GM19467 (cell line): ENCODE data around the gene GALNT5.

Source experiments
- ATAC-seq: cut with Tn5 transposase; IDR thresholded peaks from one replicate; pipeline ENCODE4 v1.9.1; 2021; ENCODE audit warnings: mild to moderate bottlenecking, moderate library complexity; ENCODE audit not compliant: unreplicated experiment

Gene GALNT5

DNA sequence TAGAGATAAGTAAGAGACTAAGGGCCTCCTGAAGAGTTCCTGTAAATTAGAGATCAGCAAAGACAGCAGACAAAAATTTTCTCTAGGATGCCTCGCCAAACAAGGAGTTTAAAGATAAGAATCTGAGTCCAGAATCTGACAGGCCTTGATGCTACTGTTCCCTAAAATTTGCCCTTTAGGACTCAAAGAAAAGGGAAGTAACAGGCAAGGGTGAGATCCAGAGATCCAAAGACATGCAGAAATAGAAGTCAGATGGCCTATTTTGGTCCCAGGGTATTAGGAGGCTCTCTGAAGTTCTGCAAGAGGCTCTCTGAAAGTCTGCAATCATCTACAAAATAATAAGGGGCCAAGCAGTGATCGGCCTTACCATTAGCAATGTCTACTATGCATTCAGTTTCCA is 33.0 kb downstream of the GALNT5 start:
- ATAC-seq, result no peak

DNA sequence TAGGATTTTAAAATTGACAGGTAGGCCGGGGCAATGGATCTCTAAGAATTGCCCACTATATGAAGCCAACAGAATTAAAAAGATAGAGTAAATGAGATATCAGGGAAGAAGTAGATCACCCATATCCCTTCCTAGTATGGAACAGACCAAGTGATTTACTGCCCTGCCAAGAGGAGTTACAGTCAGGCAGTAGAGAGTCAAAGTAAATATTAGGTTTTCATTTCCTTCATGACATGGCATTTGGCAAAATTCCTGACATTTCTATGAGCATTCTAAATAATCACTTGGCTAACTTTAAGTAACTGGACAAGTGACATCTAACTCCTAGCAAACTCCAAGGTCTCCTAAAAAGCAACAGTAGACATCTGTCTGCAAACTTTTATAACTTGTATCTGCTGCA is 33.5 kb downstream of the GALNT5 start:
- ATAC-seq, result no peak

DNA sequence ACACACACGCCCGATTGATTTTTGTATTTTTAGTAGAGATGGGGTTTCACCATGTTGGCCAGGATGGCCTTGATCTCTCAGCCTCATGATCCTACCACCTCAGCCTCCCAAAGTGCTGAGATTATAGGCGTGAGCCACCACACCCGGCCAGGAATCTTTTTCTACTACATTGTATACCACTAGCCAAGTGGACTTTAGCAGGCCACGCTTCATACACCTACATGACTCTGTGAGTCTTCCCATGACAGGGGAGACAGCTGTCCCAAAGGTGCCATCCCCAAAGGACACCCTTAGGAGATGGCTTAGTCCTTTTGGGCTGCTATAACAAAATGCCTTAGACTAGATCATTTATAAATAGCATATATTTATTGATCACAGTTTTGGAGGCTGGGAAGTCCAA is 35.3 kb downstream of the GALNT5 start:
- ATAC-seq, result no peak

DNA sequence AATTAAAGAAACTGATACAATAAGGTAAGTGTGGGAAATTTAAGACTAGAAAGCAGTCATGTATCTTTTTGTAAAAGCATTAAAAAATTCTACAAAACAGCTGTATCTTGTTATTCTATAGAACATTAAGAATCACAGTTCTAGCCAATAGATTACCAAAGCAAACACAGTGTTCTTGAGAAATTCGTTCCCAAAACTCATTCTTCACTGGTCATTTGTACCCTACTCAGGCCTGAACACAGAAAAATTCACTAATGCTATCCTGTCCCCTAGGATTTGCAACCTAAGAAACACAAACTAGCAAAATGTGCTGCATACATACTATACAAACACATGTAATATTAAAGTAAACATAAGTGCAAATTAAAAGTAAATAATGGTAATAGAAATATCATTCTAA is 39.0 kb downstream of the GALNT5 start:
- no peak for ATAC-seq

DNA sequence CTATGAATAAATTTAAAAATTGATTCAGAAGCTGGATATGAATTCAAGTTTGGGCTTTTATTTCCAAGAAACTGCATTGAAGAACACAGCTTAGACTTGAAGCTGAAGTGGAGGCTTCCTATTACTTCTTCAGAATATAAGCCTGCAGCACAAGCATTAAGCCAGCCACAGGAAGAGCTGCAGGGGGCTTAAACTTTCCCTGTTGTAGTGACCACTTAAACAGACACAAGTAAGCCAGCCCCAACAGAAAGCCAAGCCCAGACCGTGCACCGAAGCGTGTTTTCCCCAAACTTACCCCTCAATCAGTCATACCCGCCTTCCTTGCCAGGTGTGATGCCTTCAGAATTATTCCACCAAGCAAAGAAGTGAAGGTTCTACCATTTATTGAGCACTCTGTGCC is 39.5 kb downstream of the GALNT5 start:
- no peak for ATAC-seq

DNA sequence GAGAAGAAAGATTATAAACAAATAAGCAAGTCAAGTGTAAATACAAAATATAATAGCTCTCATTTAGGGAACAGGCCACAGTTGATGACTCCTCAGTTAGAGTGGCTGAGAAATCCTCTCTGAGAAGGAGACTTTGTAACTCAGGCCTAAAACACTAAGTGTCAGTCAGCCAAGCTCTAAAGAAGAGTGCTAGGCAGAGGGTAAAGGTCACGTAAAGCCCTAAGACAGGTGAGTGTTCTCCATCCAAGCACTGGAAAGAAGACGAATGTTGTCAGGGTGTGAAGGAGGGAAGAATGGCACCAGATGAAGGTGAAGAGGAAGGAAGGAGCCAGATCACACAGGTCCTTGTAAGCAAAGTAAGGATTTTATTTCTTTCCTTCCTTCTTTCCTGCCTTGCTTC is 43.8 kb downstream of the GALNT5 start:
- no peak for ATAC-seq

DNA sequence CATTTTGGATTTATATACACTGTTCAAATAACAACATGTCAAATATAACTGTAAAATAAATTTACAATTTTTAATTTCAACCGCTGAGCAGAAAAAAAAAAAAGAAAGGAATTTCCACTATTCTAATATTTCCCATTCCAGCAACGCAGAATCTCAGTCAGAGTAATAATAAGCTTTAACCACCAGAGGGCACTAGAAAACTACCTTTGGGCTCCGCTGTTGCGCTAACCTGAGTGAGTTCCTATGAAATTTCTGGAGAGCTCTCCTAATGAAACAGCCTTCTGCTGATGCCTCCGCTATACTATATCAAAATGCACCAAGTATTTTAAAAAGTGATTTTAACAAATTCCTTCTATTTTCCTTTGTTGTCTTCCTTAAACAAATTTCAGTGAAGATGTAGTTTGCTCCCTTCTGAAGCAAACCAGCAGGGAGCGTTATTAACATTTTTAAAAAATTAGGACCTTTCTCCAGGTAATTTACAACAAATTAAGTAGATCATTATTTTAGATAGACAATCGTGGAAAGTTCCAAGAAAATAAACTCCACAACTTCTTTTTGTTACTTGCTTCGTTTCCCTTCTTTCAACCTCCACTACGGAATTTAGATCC is 45.1 kb downstream of the GALNT5 start:
- ATAC-seq, result peak; percentile 75

DNA sequence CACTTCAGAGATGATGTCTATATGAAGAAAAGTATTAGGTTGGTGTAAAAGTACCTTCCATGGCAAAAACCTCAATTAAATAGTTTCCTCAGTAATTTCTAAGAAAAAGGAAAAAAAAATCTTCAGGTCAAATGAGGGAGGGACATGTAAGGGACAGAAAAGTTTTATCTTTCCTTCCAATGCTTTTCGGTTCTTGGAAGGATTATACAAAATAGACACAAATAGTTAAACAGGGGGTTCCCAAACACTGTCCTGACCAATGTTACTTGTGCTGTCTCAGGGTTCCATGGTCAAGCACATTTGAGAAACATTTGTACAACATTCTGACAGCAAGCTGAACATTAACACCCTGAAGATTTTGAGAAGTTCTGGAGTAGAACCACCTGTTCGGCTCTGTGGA is 46.1 kb downstream of the GALNT5 start:
- ATAC-seq, result no peak

DNA sequence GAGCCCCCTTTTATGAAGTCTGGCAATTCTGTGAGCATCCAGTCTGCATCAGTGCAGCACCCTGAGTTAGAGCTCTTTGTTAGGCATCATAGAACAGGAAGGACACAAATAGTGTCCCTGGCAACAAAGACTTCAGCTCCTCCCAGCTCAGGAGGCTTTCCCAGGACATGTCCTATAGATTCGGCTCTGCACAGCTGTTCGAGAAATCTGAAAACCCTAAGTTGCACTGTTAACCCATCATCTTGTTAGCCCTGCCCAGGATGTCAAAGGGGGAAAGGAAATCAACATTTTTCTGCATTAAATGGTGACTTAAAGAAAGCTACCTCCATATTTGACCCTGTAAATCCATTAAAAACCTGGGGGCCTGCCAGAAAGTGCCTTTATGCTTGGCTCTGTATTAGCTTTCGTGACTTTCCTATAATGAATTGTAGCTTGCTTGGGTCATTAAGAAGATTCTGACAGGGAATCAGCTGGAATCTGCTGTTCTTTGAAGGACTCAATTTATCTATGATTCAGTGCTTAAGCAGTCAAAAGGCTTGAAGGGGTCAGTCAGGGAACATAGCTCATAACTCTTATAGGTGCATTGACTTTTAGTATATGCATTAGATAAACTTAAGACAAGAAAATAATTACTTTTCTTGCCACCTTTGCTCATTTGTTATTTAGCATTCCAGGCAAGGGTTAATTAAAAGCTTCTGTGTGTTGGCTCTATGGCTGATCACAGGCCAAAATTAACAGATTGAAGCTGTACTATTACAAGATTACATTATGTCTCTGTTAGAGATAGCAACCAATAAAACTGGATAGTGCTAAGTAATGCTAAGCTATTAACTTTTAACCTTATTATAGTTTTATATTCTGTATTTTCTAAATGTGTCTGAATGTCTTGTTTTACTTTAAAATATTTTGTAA is 47.6 kb downstream of the GALNT5 start:
- no peak for ATAC-seq

DNA sequence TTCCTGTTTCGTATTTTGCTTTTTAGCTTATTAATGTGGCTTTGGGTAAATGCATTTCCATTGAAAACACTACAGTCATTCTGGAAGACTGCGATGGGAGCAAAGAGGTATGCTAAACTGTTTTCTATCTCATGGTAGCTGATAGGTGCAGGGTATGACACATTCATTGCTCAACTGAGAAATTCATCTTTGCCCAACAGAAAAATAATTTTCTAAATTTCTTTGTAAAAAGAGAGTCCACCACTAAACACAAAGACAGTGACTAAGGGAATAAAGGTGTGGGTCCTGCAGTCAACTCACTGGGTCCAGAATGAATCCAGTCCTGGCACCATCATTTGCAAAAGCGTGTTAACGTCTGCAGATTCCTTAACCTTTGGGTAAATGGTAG is 48.2 kb downstream of the GALNT5 start:
- ATAC-seq, result no peak

DNA sequence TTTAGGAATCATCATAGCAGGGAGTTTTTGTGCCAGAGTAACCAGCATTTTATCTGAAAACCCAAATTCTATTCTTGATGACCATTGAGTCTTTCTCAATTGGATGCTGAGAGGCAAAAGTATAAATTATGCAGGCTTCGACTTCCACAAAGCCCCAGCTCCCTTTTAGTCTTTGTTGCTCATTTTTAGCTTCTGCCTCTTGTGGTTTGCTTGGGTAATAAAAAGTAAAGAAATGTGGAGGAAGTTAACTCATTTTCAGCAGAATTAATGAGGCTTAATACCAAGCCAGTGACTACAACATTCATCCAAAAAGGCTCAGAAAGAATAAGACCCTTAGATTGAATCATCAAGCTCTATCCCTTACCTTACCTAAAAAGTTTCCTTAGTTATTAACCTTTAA is 49.5 kb downstream of the GALNT5 start:
- no peak for ATAC-seq

DNA sequence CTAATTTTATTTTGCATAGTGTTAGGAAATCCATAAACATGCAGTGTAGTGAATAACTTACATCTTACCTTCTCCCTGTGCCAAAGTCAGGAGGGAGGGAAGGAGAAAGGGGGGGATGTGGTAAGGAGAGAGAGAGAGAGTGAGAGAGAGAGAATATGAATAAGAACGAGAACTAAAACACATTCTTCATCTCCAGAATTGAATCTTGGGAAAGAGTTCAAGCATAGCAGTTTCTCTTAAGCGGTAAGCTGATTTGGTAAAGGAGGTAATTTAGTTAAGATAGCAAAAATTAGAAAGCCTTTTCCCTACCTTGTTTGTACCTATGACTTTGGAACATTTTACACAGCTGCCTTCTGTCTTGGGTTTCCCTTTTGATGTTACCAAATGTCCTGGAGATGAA is 52.4 kb downstream of the GALNT5 start:
- ATAC-seq, result no peak

DNA sequence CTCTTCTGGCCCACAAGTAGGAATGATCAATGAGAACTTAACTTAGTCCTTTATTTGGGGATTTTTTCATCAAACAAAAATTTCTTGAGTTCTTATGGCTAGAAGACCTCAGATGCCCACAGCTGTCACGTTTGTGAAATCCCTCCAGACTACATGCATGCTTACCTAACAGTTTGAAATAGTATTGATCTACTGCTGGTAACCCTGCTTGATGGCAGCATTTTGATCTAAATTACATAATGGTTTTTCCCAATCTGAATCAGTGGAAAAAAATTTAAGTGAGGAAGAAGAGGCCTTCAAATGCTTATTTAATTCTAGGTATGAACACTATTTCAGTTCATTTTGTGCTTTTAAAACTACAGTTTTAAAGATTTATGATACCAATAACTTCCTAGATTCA is 54.2 kb downstream of the GALNT5 start:
- no peak for ATAC-seq

DNA sequence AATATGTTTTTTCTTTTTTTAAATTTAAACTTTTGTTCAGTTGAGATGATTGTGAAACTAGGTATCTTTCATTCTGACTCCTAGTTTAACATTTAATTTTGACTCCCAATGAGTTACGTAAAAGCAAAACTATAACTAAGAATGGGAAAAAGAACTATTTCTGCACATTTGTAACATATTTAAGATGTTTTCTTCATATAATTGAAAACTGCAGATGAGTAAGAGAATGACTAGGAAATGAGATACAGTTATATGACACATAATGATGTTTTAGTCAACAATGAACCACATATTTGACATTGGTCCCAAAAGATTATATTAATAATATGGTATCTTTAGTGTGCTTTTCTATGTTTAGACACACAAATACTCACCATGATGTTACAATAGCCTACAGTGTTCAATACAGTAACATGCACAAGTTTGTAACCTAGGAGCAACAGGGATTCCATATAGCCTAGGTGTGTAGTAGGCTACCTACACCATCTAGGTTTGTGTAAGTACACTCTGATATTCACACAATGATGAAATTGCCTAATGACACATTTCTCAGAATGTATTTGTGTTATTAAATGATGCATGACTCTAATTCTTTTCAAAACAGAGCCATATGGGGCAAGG is 55.5 kb downstream of the GALNT5 start:
- no peak for ATAC-seq

DNA sequence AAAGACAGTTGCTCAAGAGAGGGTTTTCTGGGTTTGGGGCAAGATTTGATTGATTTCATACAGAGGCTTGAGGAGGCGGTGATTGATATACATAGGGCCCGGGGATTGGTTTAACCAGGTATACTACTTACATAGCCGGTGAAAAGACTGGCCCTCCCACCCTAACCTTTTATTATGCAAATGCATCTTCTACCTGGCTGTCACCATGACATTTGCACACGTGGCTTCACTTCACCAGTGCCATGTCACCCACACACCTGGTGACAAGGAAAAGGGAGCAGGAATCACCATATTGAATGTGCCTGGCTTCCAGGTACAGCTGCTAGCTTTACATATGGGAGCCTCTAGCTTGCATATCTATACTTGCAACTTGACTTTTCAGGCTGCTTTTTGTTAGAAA is 58.4 kb downstream of the GALNT5 start:
- no peak for ATAC-seq

DNA sequence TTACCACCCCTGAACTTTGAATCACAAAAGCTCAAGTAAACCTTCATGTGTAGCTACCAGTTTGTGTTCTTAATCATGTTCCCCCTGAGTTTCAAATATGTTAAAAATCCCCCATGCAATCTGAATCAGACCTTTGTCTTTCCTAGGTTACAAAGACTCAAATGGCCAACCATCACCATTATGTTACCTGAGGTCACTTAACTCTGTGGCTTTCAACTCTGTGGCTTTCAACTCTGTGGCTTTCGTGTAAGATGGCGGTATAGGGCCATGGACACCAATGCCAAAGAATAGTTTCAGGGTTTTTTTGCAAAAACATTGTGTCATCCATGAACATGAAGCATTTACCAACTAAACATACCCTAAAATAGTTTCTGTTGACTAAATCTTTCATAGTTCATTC is 61.4 kb downstream of the GALNT5 start:
- ATAC-seq, result no peak

DNA sequence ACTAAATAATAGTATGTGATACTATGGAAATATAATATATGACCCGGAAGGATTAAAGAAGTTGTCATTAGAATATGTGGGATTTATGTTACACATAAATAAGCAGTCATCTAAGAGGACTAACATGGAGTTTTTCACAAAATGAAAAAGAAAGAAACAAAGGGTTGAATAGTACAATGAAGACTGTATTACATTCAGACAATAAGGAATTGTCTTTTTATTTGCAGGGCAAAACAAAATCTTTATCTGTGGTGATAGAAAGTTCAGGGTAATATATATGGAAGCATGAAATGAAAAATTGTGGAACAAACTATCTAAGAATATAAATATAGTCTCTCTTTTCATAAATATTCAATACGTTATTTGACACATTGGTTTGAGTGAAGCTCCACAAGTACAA is 62.3 kb downstream of the GALNT5 start:
- ATAC-seq, result no peak

DNA sequence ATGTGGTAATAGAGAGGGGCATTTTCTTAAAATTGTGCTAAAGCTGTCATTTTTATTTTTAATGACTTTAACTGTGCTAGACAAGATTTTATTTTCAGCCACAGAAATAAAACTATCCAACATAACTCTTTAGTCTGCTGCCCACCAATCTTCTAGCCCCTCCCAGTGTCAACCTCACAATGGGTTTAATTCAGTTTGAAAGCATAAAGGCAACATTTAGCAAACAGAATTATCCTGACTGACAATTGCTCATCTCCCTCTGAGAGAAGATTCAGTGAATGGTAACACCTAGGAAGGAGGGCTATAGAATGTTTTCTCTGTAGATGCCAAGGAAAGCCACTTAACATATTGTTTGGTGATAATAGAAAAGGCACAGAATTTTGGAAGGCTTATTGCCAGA is 62.9 kb downstream of the GALNT5 start:
- ATAC-seq, result no peak

DNA sequence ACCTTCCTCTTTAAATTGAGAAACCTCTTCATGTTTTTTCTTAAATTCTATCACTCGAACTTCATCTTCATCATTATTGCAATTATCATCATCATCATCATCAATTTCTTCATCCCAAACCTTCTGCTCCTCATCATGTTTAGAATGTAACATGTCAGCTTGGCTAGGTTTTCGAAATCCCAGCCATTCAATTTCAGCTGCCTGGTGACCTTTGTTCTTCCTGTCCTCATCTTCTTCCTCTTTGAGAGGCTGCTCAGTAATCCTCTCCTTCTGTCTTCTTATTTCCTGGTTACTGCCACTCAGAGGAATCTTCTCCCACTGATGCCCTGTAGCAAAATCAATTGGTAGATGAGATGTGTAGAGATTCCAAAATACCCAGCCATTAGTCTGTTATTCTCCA is 64.0 kb downstream of the GALNT5 start:
- no peak for ATAC-seq

DNA sequence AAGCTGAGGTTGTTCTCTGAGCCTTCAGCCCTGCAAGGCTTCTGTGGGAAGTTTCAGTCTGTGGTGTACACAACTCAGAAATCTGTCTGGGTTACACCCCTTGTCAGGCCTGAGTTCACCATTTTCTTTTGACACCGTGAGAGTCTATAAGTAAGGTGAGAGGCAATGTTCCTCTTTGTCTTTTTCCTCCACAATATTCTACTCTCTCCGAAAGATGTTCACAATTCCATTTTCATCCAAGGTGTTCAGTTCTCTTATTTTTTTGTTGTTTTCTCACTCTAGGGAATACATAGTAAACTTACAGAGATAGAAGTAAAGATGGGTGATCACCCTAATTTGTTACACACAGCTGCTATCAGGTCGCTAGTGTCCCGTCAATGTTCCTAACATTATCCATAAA is 64.9 kb downstream of the GALNT5 start:
- ATAC-seq, result no peak

DNA sequence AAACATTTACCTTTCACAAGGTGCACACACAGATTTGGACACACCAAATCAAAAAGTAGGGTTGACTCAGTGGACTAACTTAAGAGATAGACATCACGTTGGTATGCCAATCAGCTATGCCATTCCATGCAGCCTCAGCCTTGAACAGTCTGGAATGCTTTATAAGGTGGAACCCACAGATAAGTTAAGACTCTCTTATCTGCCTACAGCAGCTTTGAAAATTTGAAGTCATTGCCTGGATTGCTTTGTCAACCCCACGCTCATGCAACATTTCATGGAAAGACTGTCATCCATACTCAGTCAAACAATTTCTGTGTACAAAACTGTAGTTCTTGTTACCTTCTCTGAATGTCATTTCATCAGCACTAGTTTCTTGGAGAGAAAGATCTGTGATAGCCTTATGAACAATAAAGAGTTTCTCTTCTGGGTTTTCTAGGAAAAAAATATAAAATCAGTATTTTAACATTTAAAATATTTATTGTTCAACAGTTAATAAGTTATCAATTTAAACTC is 66.9 kb downstream of the GALNT5 start:
- ATAC-seq, result no peak

DNA sequence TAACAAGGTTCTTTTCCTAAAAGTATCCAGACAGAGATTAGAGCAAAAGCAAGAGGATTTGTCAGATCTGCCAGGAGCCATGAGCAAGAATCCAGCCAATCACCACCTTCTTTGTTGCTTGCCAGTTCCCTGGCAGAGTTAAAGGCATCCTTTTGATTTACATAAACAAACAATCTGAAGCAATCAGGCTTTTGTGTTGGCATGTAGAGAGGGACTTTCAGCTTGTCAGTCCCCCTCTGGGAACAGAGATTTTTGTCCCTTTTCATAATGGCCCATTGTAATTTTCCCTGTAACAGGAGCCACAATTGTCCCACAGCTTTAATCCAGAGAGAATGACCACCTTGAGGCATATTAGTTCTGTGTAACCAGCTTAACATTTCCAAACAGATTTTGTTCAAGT is 68.3 kb downstream of the GALNT5 start, which contains the start of gene ERMN:
Gene ERMN, minus strand, starts transcription at position 39 of the 400 bp plus-strand sequence. CDS start 182 bp downstream, outside the sequence.
- ATAC-seq, result no peak
